ENCODE results near the gene SLC25A47.

- no peak for TF ChIP-seq POLR2AphosphoS5 (IDR thresholded peaks at IDR 0.05; ENCODE audit: low read depth, low read length)
- no peak for TF ChIP-seq POLR2A (IDR thresholded peaks at IDR 0.05; ENCODE audit: low read depth, low read length)
- TF ChIP-seq TAF1 (IDR thresholded peaks at IDR 0.05; ENCODE audit: borderline replicate concordance, low read depth, low read length): no peak
These were observed 28.2 kb upstream of the SLC25A47 start for GRCh38 chr14:100294963-100295330.

All from GM12892 (cell line).